GM13977 (cell line): ENCODE results near the gene CARMIL1.

Source experiments
- DNase-seq: peaks from one replicate; pipeline ENCODE4 v3.0.0; 2012; ENCODE audit warnings: low spot score
- CTCF ChIP-seq: IDR thresholded peaks from 2 replicates; pipeline ENCODE4 v1.5.1; 2012; ENCODE audit warnings: mild to moderate bottlenecking, control low read depth; ENCODE audit not compliant: insufficient read depth; ENCODE audit errors: extremely low read depth, missing control alignments
- in situ Hi-C: fragments of 300-500 bp; cut with MboI; formaldehyde crosslinking; loops from one replicate; pipeline ENCODE4 v1.12.0; 2022; ENCODE audit warnings: low sequenced_read_pairs, low pct_unique_long_range_greater_than_20kb, mixed read lengths, inconsistent platforms; ENCODE audit not compliant: unreplicated experiment

CARMIL1 gene

GRCh38 chr6:25613415-25613814 is 334.2 kb downstream of the CARMIL1 start:
- TF ChIP-seq CTCF, result no peak
- DNase-seq, result no peak
- in situ Hi-C loops, result no loop called here

- DNase-seq, result no peak
- TF ChIP-seq CTCF, result no peak
- in situ Hi-C loops, result no loop called here
Measured at GRCh38 chr6:25614052-25614451, 334.9 kb downstream of the CARMIL1 start.

GRCh38 chr6:25615471-25615870 is 336.3 kb downstream of the CARMIL1 start:
- in situ Hi-C loops, result no loop called here
- TF ChIP-seq CTCF, result no peak
- no peak for DNase-seq

GRCh38 chr6:25617997-25618396 is 338.8 kb downstream of the CARMIL1 start:
- no peak for TF ChIP-seq CTCF
- in situ Hi-C loops, result no loop called here
- peak; percentile 25 for DNase-seq

GRCh38 chr6:25619217-25619616 is 340.0 kb downstream of the CARMIL1 start:
- no peak for TF ChIP-seq CTCF
- in situ Hi-C loops, result no loop called here
- DNase-seq, result no peak

GRCh38 chr6:25620391-25620790 is 341.2 kb downstream of the CARMIL1 start:
- in situ Hi-C loops, result no loop called here
- no peak for DNase-seq
- TF ChIP-seq CTCF, result no peak

- in situ Hi-C loops, result no loop called here
- no peak for DNase-seq
- TF ChIP-seq CTCF, result no peak
Measured at GRCh38 chr6:25623065-25623464, 343.9 kb downstream of the CARMIL1 start.
